ENCODE data around the gene TCERG1L.
"Not testable (repeated sequence)": the region's sequence is repeated elsewhere in the genome, so short reads cannot be mapped to it uniquely, and the experiment has no call there.

Gene TCERG1L

GRCh38 chr10:131111007-131111406, 200.5 kb downstream of the TCERG1L start:
- no peak for DNase-seq (ENCODE audit: low read depth in 1 of 2, low spot score in 1 of 2)

- no peak for DNase-seq (ENCODE audit: low read depth in 1 of 2, low spot score in 1 of 2)
Measured at GRCh38 chr10:131110241-131110783, 201.2 kb downstream of the TCERG1L start.

GRCh38 chr10:131109726-131110125, 201.8 kb downstream of the TCERG1L start:
- no peak for DNase-seq (ENCODE audit: low read depth in 1 of 2, low spot score in 1 of 2)

GRCh38 chr10:131109291-131109690, 202.2 kb downstream of the TCERG1L start:
- no peak for DNase-seq (ENCODE audit: low read depth in 1 of 2, low spot score in 1 of 2)

- DNase-seq (ENCODE audit: low read depth in 1 of 2, low spot score in 1 of 2), result no peak
Measured at GRCh38 chr10:131107970-131108369, 203.6 kb downstream of the TCERG1L start.

DNA sequence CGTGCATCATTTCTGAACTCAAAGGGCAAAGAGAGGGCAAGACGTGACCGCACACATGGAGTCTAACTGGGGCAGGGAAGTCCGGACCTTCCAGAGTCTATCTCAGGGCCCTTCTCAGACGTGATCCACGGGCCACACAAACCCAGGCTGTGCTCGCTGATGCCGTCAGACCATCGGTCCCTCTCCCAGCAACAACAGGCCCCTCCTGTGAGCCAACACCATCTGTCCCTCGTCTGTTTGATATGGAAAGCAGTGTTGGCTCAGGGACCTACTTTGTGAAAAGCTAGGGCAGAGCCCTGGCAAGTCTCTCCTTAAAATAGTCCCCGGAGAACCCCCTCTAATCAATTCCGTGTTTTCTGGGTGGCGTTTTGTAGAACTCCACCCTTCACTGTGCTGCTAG, 208.8 kb downstream of the TCERG1L start:
- no peak for DNase-seq (ENCODE audit: low read depth in 1 of 2, low spot score in 1 of 2)

DNA sequence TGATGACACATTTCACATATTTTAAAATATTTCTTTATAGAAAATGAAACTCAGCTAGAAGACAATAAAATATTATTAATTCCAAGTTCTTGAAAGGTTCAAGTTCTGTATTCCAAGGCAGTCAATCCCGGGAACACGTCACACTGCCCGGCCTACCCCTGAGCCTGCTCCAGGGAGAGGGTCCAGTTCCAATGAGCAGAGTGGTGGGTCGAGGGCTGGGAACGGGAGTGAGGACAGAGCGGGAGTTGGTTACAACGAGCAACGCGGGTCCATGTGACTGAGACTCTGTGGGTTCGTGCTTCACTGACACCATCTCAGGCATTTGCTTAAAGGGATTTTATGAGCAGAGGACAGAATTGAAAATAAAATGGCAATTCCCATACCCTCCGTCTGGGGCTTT, 209.4 kb downstream of the TCERG1L start:
- no peak for DNase-seq (ENCODE audit: low read depth in 1 of 2, low spot score in 1 of 2)

GRCh38 chr10:131100418-131101410, 210.8 kb downstream of the TCERG1L start:
- not testable (repeated sequence) for DNase-seq (ENCODE audit: low read depth in 1 of 2, low spot score in 1 of 2)

- DNase-seq (ENCODE audit: low read depth in 1 of 2, low spot score in 1 of 2), result no peak
Measured at GRCh38 chr10:131099028-131099726, 212.3 kb downstream of the TCERG1L start.

DNA sequence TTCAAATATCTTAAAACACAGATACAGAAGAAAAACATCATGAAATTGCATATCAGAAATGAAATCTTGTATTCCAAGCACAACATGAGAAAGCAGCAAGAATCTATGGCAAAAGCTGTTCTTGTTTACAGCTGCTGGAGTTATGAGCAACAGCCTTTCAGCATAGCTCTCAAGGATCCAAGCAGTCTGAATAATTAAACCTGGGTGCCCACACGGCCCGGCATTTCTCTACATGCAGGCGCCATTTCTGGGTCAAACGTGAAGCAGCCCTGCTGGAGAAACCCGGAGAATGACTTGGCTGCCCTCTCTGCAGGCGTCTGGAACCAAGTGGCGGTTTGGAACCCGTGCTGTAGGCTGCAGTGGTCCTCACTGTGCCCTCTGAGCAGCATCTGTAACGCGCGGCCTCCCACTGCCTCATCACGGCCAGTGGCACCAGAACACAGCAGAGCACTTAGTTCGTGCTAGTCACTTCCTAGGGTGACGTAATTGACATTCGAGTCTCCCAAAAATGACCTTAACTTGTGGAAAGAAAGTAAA, 213.0 kb downstream of the TCERG1L start:
- no peak for DNase-seq (ENCODE audit: low read depth in 1 of 2, low spot score in 1 of 2)

GRCh38 chr10:131096031-131096430, 215.5 kb downstream of the TCERG1L start:
- no peak for DNase-seq (ENCODE audit: low read depth in 1 of 2, low spot score in 1 of 2)

GRCh38 chr10:131095313-131095580, 216.3 kb downstream of the TCERG1L start:
- no peak for DNase-seq (ENCODE audit: low read depth in 1 of 2, low spot score in 1 of 2)

- no peak for DNase-seq (ENCODE audit: low read depth in 1 of 2, low spot score in 1 of 2)
Measured at GRCh38 chr10:131094527-131095312, 216.8 kb downstream of the TCERG1L start.

- no peak for DNase-seq (ENCODE audit: low read depth in 1 of 2, low spot score in 1 of 2)
Measured at GRCh38 chr10:131093795-131094366, 217.6 kb downstream of the TCERG1L start.

GRCh38 chr10:131093346-131093745, 218.2 kb downstream of the TCERG1L start:
- no peak for DNase-seq (ENCODE audit: low read depth in 1 of 2, low spot score in 1 of 2)

DNA sequence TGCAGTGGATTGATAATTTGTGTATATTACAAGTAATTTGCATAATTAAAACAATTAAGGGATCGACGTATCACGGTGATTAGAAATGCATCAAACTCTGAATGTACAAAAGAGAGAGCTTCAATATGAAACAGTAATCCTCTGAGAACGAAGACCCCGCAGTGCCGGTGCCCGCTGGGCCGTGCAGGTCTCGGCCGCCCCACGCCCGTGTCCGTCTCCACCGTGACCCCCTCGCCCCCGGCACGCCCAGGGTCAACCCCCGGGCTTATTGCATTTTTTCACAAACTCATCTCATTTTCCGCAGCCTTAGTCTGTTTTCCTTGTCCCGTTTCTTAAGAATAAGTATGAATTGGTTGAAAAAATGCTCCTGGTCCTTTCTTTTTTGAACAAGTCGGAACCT, 218.6 kb downstream of the TCERG1L start:
- DNase-seq (ENCODE audit: low read depth in 1 of 2, low spot score in 1 of 2), result no peak

DNA sequence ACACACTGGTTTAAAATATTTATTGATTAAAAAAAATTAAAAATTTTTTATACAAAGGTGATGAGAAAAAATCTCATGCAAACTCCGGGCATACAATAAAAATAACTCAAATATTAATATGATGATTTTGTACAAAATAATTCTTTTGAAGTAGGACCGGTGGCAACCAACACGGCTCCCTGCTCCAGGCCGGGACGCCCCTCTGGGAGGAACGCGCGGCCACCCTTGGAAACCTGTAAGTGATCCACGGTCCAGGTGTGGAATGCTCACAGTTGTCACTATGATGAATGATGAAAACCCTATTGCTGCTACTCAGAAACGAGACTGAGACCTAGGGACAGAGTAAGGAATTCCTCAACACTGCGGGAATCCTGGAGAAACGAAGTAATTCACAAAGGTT, 219.1 kb downstream of the TCERG1L start:
- DNase-seq (ENCODE audit: low read depth in 1 of 2, low spot score in 1 of 2), result no peak

GRCh38 chr10:131091682-131092081, 219.8 kb downstream of the TCERG1L start:
- DNase-seq (ENCODE audit: low read depth in 1 of 2, low spot score in 1 of 2), result no peak

- DNase-seq (ENCODE audit: low read depth in 1 of 2, low spot score in 1 of 2), result no peak
Measured at GRCh38 chr10:131090761-131091661, 220.5 kb downstream of the TCERG1L start.

- DNase-seq (ENCODE audit: low read depth in 1 of 2, low spot score in 1 of 2), result no peak
Measured at GRCh38 chr10:131089861-131090260, 221.7 kb downstream of the TCERG1L start.

All from stimulated activated CD4-positive, alpha-beta T cell treated with anti-CD3 and anti-CD28 coated beads, Interleukin-15, amount 100 ng/mL, for 1 hour (primary cell).